Endothelial cell of umbilical vein (primary cell): ENCODE measurements around the gene PLD4. TPM values are rescaled to one million over a fixed set of nuclear protein-coding genes. Genes with fewer than 3 reads are reported as not detected.

Experiments used
- BruUV-seq: library from RNA; stranded (reverse); fragments of 400-500 nt; replicated peaks from 2 replicates; lab custom pipeline; 2021; lab: Mats Ljungman, UMichigan
- CTCF ChIA-PET: fragments of 300-600, 350-600 bp; sonication (Branson Sonifier 250); formaldehyde crosslinking; loops from one replicate; lab custom pipeline; 2021; ENCODE audit warnings: antibody characterized with exemption, inconsistent platforms; lab: Charles Lee
- POLR2A ChIA-PET: fragments of 300-600, 350-600 bp; sonication (Branson Sonifier 250); formaldehyde crosslinking; loops from one replicate; lab custom pipeline; 2021; ENCODE audit warnings: antibody characterized with exemption, inconsistent platforms; lab: Charles Lee
- DNase-seq: peaks from one replicate; pipeline ENCODE4 v3.0.0-alpha.2; 2011; ENCODE audit warnings: low read depth, low spot score
- FAIRE-seq: peaks from 2 replicates; lab custom pipeline; 2011; peaks lifted over from hg19 to GRCh38; lab: Jason Lieb, UNC
- H2AFZ ChIP-seq: 2 replicates; pipeline ENCODE4 v1.6.0; 2012; ENCODE audit warnings: low read depth, low read length, control low read depth, inconsistent platforms
- H3K27ac ChIP-seq: 2 replicates; pipeline ENCODE4 v1.5.1; 2011; ENCODE audit warnings: low read depth, mild to moderate bottlenecking, control low read depth, low read length, moderate library complexity; ENCODE audit not compliant: insufficient read depth
- H3K27me3 ChIP-seq, 2 experiments: 2 replicates each; pipeline versions ENCODE4 v1.6.0 to v1.6.1; 2011; ENCODE audit warnings: low read length in 2 of 2, mixed read lengths in 1 of 2; ENCODE audit not compliant: control insufficient read depth in 2 of 2, insufficient read depth in 2 of 2
- H3K36me3 ChIP-seq, 2 experiments: 2 replicates in 1 of 2; 3 replicates in 1 of 2; pipeline ENCODE4 v1.5.1; 2011; ENCODE audit warnings: low read length in 2 of 2, mild to moderate bottlenecking in 1 of 2, moderate library complexity in 1 of 2; ENCODE audit not compliant: control insufficient read depth in 2 of 2, insufficient read depth in 2 of 2; ENCODE audit errors: extremely low read depth in 1 of 2
- H3K4me1 ChIP-seq: 3 replicates; pipeline ENCODE4 v1.5.1; 2011; ENCODE audit warnings: mild to moderate bottlenecking, low read length; ENCODE audit not compliant: control insufficient read depth, insufficient read depth; ENCODE audit errors: extremely low read depth
- H3K4me2 ChIP-seq: 2 replicates; pipeline ENCODE4 v1.6.1; 2011; ENCODE audit warnings: low read length, control low read depth, mixed read lengths; ENCODE audit not compliant: insufficient read depth
- H3K4me3 ChIP-seq, 3 experiments: fragments of 200-600 bp in 1 of 3; sonication (generic), shearing (Covaris generic) in 1 of 3; replicated peaks in 1 of 3; 2 replicates each; pipeline ENCODE4 v1.5.1; 2011 to 2016; ENCODE audit warnings: control low read depth in 3 of 3, low read length in 3 of 3, mild to moderate bottlenecking in 2 of 3, inconsistent platforms in 1 of 3, low read depth in 1 of 3, moderate library complexity in 1 of 3; ENCODE audit not compliant: insufficient read depth in 1 of 3
- H3K79me2 ChIP-seq: 2 replicates; pipeline ENCODE4 v1.6.0; 2012; ENCODE audit warnings: low read length, inconsistent platforms; ENCODE audit not compliant: control insufficient read depth, insufficient read depth
- H3K9ac ChIP-seq: replicated peaks from 2 replicates; pipeline ENCODE3; 2011; ENCODE audit warnings: low read length, control low read depth; ENCODE audit not compliant: insufficient read depth; ENCODE audit errors: extremely low read depth
- H3K9me1 ChIP-seq: replicated peaks from 3 replicates; pipeline ENCODE4 v1.6.0; 2011; ENCODE audit warnings: mild to moderate bottlenecking, low read length; ENCODE audit not compliant: control insufficient read depth, insufficient read depth; ENCODE audit errors: extremely low read depth
- H3K9me3 ChIP-seq: replicated peaks from 2 replicates; pipeline ENCODE4 v1.5.1; 2012; ENCODE audit warnings: low read length, inconsistent platforms; ENCODE audit not compliant: control insufficient read depth, insufficient read depth
- H4K20me1 ChIP-seq: replicated peaks from 2 replicates; pipeline ENCODE3; 2011; ENCODE audit warnings: mild to moderate bottlenecking, low read length; ENCODE audit not compliant: control insufficient read depth, insufficient read depth; ENCODE audit errors: extremely low read depth
- EZH2 ChIP-seq: IDR thresholded peaks from 2 replicates; pipeline ENCODE4 v1.6.1; 2012; ENCODE audit warnings: borderline replicate concordance, low read depth, mild to moderate bottlenecking, moderate library complexity, low read length, inconsistent platforms; ENCODE audit not compliant: severe bottlenecking
- FOS ChIP-seq: IDR thresholded peaks from 2 replicates; pipeline ENCODE4 v1.6.1; 2011; ENCODE audit warnings: mild to moderate bottlenecking, low read length, moderate library complexity, borderline replicate concordance; ENCODE audit not compliant: insufficient read depth
- GATA2 ChIP-seq: IDR thresholded peaks from 2 replicates; pipeline ENCODE4 v1.7.0; 2011; ENCODE audit warnings: low read depth, mild to moderate bottlenecking, moderate library complexity, mixed read lengths, low read length; ENCODE audit not compliant: insufficient read length, insufficient read depth
- JUN ChIP-seq: IDR thresholded peaks from 2 replicates; pipeline ENCODE4 v1.6.1; 2011; ENCODE audit warnings: borderline replicate concordance, low read depth; ENCODE audit not compliant: insufficient read length, insufficient read depth
- MYC ChIP-seq: IDR thresholded peaks from one replicate; pipeline ENCODE4 v1.6.1; 2011; ENCODE audit warnings: mild to moderate bottlenecking, low read depth, low read length
- POLR2A ChIP-seq: IDR thresholded peaks from 2 replicates; pipeline ENCODE4 v1.6.1; 2012; ENCODE audit warnings: low read depth, mild to moderate bottlenecking, control low read depth, low read length
- POLR2AphosphoS5 ChIP-seq: IDR thresholded peaks from 2 replicates; pipeline ENCODE4 v1.6.1; 2012; ENCODE audit warnings: low read depth, mild to moderate bottlenecking, control low read depth, low read length, moderate library complexity; ENCODE audit not compliant: insufficient read depth
- dilution Hi-C: fragments of 300-500 bp; cut with MboI; formaldehyde crosslinking; loops from one replicate; pipeline ENCODE4 v1.15.0; 2019; ENCODE audit warnings: low sequenced_read_pairs; ENCODE audit not compliant: extremely low pct_ligation_motif_present
- intact Hi-C: fragments of 100-400 bp; cut with micrococcal nuclease; formaldehyde crosslinking; loops from one replicate; pipeline ENCODE4 v1.10.0; 2022
- polyA plus RNA-seq, 4 experiments: library from polyadenylated mRNA; depleted of rRNA in 3 of 4; stranded (reverse) in 3 of 4; unstranded in 1 of 4; fragments of >200 nt; gene quantifications; 2 replicates each; pipeline versions ENCODE4 v1.2.1 to v1.2.3, GENCODE V29; 2011 to 2012; ENCODE audit warnings: missing spikeins in 1 of 4
- total RNA-seq: library from RNA; stranded (reverse); gene quantifications from 2 replicates; pipeline ENCODE4 v1.2.3, GENCODE V29; 2021
- TF ChIP-seq, protein P1 (sequence below), 2 donors: IDR thresholded peaks; 1 replicate in 1 of 2; 2 replicates in 1 of 2; pipeline ENCODE4 v1.5.1; 2011; ENCODE audit warnings: low read length in 2 of 2, mild to moderate bottlenecking in 2 of 2, moderate library complexity in 2 of 2, control low read depth in 1 of 2, inconsistent platforms in 1 of 2, low read depth in 1 of 2; ENCODE audit not compliant: insufficient read depth in 1 of 2; ENCODE audit errors: extremely low read depth in 1 of 2
- TF ChIP-seq, protein P2 (sequence below): IDR thresholded peaks from 2 replicates; pipeline ENCODE4 v1.6.1; 2011; ENCODE audit not compliant: insufficient read depth, insufficient read length

Gene PLD4
- total and polyA plus RNA-seq, 2 donors (not counting 3 experiments of a cell fraction or from before 2014, with no cell fraction given), result 0.01 to 0.11 TPM

DNA sequence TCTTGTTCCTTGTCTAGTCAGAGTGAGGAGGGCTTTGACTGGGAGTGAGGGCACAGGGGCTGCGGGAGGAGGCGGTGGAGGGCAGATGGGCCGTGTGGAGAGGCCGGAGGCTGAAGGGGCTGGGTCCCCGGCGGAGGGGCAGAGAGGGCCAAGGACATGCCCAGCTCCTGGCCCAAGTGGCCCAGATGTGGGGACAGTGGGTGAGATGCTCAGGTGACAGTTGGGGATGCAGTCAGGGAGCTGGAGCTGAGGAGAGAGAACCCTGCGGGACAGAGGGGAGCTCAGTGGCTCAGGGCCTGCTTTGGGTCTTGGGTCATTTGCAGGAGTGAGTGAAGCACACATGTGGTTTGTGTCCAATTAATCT lies 26.5 kb upstream of the PLD4 start:
- no peak overlapping the region for H3K4me2 ChIP-seq
- FAIRE-seq, result no peak
- H3K9me3 ChIP-seq, result no peaks in the 10 kb centered on the region
- H3K36me3 ChIP-seq, result no peaks in the 10 kb centered on the region
- no peak overlapping the region for H3K27ac ChIP-seq
- TF ChIP-seq EZH2 (no peak), POLR2AphosphoS5 (no peak), MYC (no peak), JUN (no peak), POLR2A (no peak), GATA2 (no peak), FOS (no peak)
- TF ChIP-seq, protein P1, sequence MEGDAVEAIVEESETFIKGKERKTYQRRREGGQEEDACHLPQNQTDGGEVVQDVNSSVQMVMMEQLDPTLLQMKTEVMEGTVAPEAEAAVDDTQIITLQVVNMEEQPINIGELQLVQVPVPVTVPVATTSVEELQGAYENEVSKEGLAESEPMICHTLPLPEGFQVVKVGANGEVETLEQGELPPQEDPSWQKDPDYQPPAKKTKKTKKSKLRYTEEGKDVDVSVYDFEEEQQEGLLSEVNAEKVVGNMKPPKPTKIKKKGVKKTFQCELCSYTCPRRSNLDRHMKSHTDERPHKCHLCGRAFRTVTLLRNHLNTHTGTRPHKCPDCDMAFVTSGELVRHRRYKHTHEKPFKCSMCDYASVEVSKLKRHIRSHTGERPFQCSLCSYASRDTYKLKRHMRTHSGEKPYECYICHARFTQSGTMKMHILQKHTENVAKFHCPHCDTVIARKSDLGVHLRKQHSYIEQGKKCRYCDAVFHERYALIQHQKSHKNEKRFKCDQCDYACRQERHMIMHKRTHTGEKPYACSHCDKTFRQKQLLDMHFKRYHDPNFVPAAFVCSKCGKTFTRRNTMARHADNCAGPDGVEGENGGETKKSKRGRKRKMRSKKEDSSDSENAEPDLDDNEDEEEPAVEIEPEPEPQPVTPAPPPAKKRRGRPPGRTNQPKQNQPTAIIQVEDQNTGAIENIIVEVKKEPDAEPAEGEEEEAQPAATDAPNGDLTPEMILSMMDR (IDR thresholded peaks at IDR 0.05; ENCODE audit: extremely low read depth in 1 of 2, insufficient read depth in 1 of 2, low read depth in 1 of 2, low read length in 2 of 2), result no peak
- TF ChIP-seq, protein P2, sequence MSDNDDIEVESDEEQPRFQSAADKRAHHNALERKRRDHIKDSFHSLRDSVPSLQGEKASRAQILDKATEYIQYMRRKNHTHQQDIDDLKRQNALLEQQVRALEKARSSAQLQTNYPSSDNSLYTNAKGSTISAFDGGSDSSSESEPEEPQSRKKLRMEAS, result no peak
- no peaks in the 10 kb centered on the region for H3K27me3 ChIP-seq
- H3K79me2 ChIP-seq, result no peaks in the 10 kb centered on the region
- dilution Hi-C loops (no loop called here), intact Hi-C loops (no loop called here)
- no peaks in the 10 kb centered on the region for H3K9me1 ChIP-seq
- ChIA-PET POLR2A (no interaction called here), CTCF (interaction anchor here (0.7 to 1.8 kb wide), 4 partner anchors 75 to 189 kb away, joined by 3 to 13 read pairs (median 4); no protein-coding TSS in a partner anchor)
- no TSS peak for BruUV-seq
- no peak overlapping the region for H3K4me3 ChIP-seq
- no peak overlapping the region for H2AFZ ChIP-seq
- no peak for DNase-seq
- peaks cover 16% of the 10 kb centered on the region for H3K4me1 ChIP-seq
- H4K20me1 ChIP-seq, result no peaks in the 10 kb centered on the region
- no peak overlapping the region for H3K9ac ChIP-seq
